Endodermal cell (in vitro differentiated cells): ENCODE results near the gene CCDC43. TPM values are rescaled to one million over a fixed set of nuclear protein-coding genes. Genes with fewer than 3 reads are reported as not detected.
"Not testable (repeated sequence)": the region's sequence is repeated elsewhere in the genome, so short reads cannot be mapped to it uniquely, and the experiment has no call there.

ENCODE experiments used
- DNase-seq: peaks from one replicate; pipeline ENCODE4 v3.0.0-alpha.2; 2017
- H3K27ac ChIP-seq: 2 replicates; pipeline ENCODE4 v1.5.1; 2013; ENCODE audit warnings: mild to moderate bottlenecking, low read depth, low read length, moderate library complexity
- H3K27me3 ChIP-seq: 2 replicates; pipeline ENCODE4 v1.6.1; 2013; ENCODE audit warnings: mild to moderate bottlenecking, low read length, moderate library complexity; ENCODE audit not compliant: insufficient read depth, control insufficient read depth, poor library complexity, severe bottlenecking
- H3K36me3 ChIP-seq: 2 replicates; pipeline ENCODE4 v1.7.0; 2013; ENCODE audit warnings: mild to moderate bottlenecking, low read length, moderate library complexity; ENCODE audit not compliant: control insufficient read depth, insufficient read depth
- H3K4me1 ChIP-seq: one replicate; pipeline ENCODE4 v1.7.0; 2013; ENCODE audit warnings: low read length; ENCODE audit not compliant: control insufficient read depth, insufficient read depth
- H3K4me3 ChIP-seq: 2 replicates; pipeline ENCODE4 v1.5.1; 2013; ENCODE audit warnings: mild to moderate bottlenecking, low read length, moderate library complexity
- H3K9ac ChIP-seq: 2 replicates; pipeline ENCODE4 v1.6.1; 2013; ENCODE audit warnings: mild to moderate bottlenecking, low read length, moderate library complexity; ENCODE audit not compliant: poor library complexity, severe bottlenecking; ENCODE audit errors: extremely low read depth
- H3K9me3 ChIP-seq: 2 replicates; pipeline ENCODE4 v1.6.1; 2013; ENCODE audit warnings: mild to moderate bottlenecking, low read length, moderate library complexity; ENCODE audit not compliant: control insufficient read depth
- H3K27ac Mint-ChIP-seq: 2 replicates; pipeline ENCODE4 v1.8.0; 2020; ENCODE audit warnings: mixed read lengths
- H3K27me3 Mint-ChIP-seq: 2 replicates; pipeline ENCODE4 v1.8.0; 2021; ENCODE audit warnings: mild to moderate bottlenecking, mixed read lengths; ENCODE audit not compliant: insufficient read depth
- H3K36me3 Mint-ChIP-seq: 2 replicates; pipeline ENCODE4 v1.8.0; 2020; ENCODE audit warnings: low read depth, mixed read lengths
- H3K4me1 Mint-ChIP-seq: 2 replicates; pipeline ENCODE4 v1.8.0; 2020; ENCODE audit warnings: mixed read lengths
- H3K4me3 Mint-ChIP-seq: 2 replicates; pipeline ENCODE4 v1.8.0; 2020; ENCODE audit warnings: mild to moderate bottlenecking, moderate library complexity, mixed read lengths
- H3K9me3 Mint-ChIP-seq: 2 replicates; pipeline ENCODE4 v1.8.0; 2020; ENCODE audit warnings: mild to moderate bottlenecking, mixed read lengths
- CTCF ChIP-seq: fragments of 200-600 bp; sonication (generic); conservative IDR thresholded peaks from 2 replicates; pipeline ENCODE4 v1.5.0; 2021; ENCODE audit warnings: antibody characterized with exemption, mild to moderate bottlenecking
- WGBS, 2 experiments: methylation state at CpG; one replicate each; pipeline versions ENCODE4 v1.1.5 to v1.1.7; 2013; ENCODE audit warnings: missing lambda C conversion rate in 2 of 2, mixed read lengths in 1 of 2; ENCODE audit not compliant: insufficient coverage in 1 of 2, insufficient read length in 1 of 2; 5-methylcytosine and 5-hydroxymethylcytosine counted together
- total RNA-seq, 2 donors: library from RNA; stranded (reverse); fragmentation: NEBNext Ultra II Directional in 1 of 2; extraction: Animal tissue kit (Norgen Biotek cat#: 25700) in 1 of 2; gene quantifications; 2 replicates in 1 of 2; 3 replicates in 1 of 2; pipeline ENCODE4 v1.2.1, GENCODE V29; 2021

Gene CCDC43
- total RNA-seq, 2 donors from 2014 or later, result 35.7 to 38.1 TPM

GRCh38 chr17:44690746-44691306 is 1.2 kb upstream of the CCDC43 start:
- peaks cover 14% of the 10 kb centered on the region for H3K4me1 Mint-ChIP-seq
- DNase-seq, result peak; percentile 67
- not testable (repeated sequence) for H3K27ac ChIP-seq, H3K9me3 Mint-ChIP-seq, H3K9me3 ChIP-seq, H3K4me1 ChIP-seq, H3K27me3 Mint-ChIP-seq, H3K27me3 ChIP-seq, H3K36me3 Mint-ChIP-seq, H3K36me3 ChIP-seq
- peak overlapping the region; percentile 96 for H3K4me3 Mint-ChIP-seq
- 72 to 91% methylated on average over 5 to 21 of the region's 21 CpGs for WGBS, 2 experiments
- H3K9ac ChIP-seq, result peak overlapping the region; percentile 88
- peak; percentile 45 for TF ChIP-seq CTCF
- peak overlapping the region; percentile 53 for H3K27ac Mint-ChIP-seq
- peak overlapping the region; percentile 98 for H3K4me3 ChIP-seq

GRCh38 chr17:44688675-44689476 is 700 bp downstream of the CCDC43 start:
- Histone ChIP-seq H3K27me3 (no peaks in the 10 kb centered on the region), H3K9me3 (no peaks in the 10 kb centered on the region), H3K9ac (peak overlapping the region; percentile 88), H3K27ac (no peak overlapping the region), H3K36me3 (peaks cover 9% of the 10 kb centered on the region), H3K4me3 (peak overlapping the region; percentile 98), H3K4me1 (no peaks in the 10 kb centered on the region)
- WGBS, 2 experiments, result 6 to 10% methylated on average over 8 to 13 of the region's 13 CpGs
- Mint-ChIP-seq H3K27ac (peak overlapping the region; percentile 99), H3K4me3 (peak overlapping the region; percentile 96), H3K9me3 (no peaks in the 10 kb centered on the region), H3K36me3 (peaks cover 14% of the 10 kb centered on the region), H3K4me1 (peaks cover 14% of the 10 kb centered on the region), H3K27me3 (peaks cover 4% of the 10 kb centered on the region)
- TF ChIP-seq CTCF, result no peak
- no peak for DNase-seq

GRCh38 chr17:44688200-44688599 is 1.4 kb downstream of the CCDC43 start:
- peaks cover 20% of the 10 kb centered on the region for H3K36me3 Mint-ChIP-seq
- 94% methylated on average over 2 of the region's 2 CpGs for WGBS, 2 experiments
- TF ChIP-seq CTCF, result no peak
- H3K4me3 ChIP-seq, result peak overlapping the region; percentile 98
- peaks cover 15% of the 10 kb centered on the region for H3K36me3 ChIP-seq
- peak overlapping the region; percentile 96 for H3K4me3 Mint-ChIP-seq
- H3K27ac ChIP-seq, result no peak overlapping the region
- no peaks in the 10 kb centered on the region for H3K9me3 Mint-ChIP-seq
- no peak for DNase-seq
- no peaks in the 10 kb centered on the region for H3K4me1 ChIP-seq
- no peak overlapping the region for H3K27ac Mint-ChIP-seq
- H3K9ac ChIP-seq, result no peak overlapping the region
- H3K27me3 ChIP-seq, result no peaks in the 10 kb centered on the region
- peaks cover 14% of the 10 kb centered on the region for H3K4me1 Mint-ChIP-seq
- H3K27me3 Mint-ChIP-seq, result peaks cover 4% of the 10 kb centered on the region
- H3K9me3 ChIP-seq, result no peaks in the 10 kb centered on the region
